Lung (tissue), 12 donors: ENCODE measurements around the gene CD46. TPM values are rescaled to one million over a fixed set of nuclear protein-coding genes. Genes with fewer than 3 reads are reported as not detected.

Source experiments
- ATAC-seq: fragments of 200-7000 bp; cut with Tn5 transposase; one replicate; pipeline ENCODE4 v1.9.1; 2020; ENCODE audit warnings: moderate number of reproducible peaks; ENCODE audit not compliant: insufficient read depth, low FRiP score
- DNase-seq, 3 donors: peaks; one replicate each; pipeline ENCODE4 v3.0.0-alpha.2; 2013 to 2017
- H3K27ac ChIP-seq, 2 donors: one replicate each; pipeline ENCODE4 v1.5.1; 2013; ENCODE audit warnings: mild to moderate bottlenecking in 2 of 2, moderate library complexity in 2 of 2, control low read depth in 1 of 2, inconsistent platforms in 1 of 2, low read depth in 1 of 2, low read length in 1 of 2
- H3K27me3 ChIP-seq, 3 donors: one replicate each; pipeline ENCODE4 v1.5.1; 2013; ENCODE audit warnings: low read length in 2 of 3; ENCODE audit not compliant: control insufficient read depth in 3 of 3, insufficient read depth in 3 of 3
- H3K36me3 ChIP-seq, 4 donors: one replicate each; pipeline ENCODE4 v1.5.1; 2013; ENCODE audit warnings: low read length in 4 of 4, mild to moderate bottlenecking in 1 of 4, moderate library complexity in 1 of 4; ENCODE audit not compliant: control insufficient read depth in 4 of 4, insufficient read depth in 4 of 4
- H3K4me1 ChIP-seq, 5 donors: one replicate each; pipeline ENCODE4 v1.5.1; 2013; ENCODE audit warnings: low read length in 5 of 5, mild to moderate bottlenecking in 2 of 5, moderate library complexity in 1 of 5; ENCODE audit not compliant: control insufficient read depth in 5 of 5, insufficient read depth in 5 of 5
- H3K4me3 ChIP-seq: one replicate; pipeline ENCODE4 v1.5.1; 2013; ENCODE audit warnings: mild to moderate bottlenecking, control low read depth, moderate library complexity
- H3K9ac ChIP-seq, 2 donors: one replicate each; pipeline ENCODE4 v1.5.1; 2013; ENCODE audit warnings: low read length in 2 of 2, control low read depth in 1 of 2; ENCODE audit not compliant: insufficient read depth in 1 of 2
- H3K9me3 ChIP-seq, 4 donors: one replicate each; pipeline ENCODE4 v1.5.1; 2013; ENCODE audit warnings: low read length in 3 of 4, mild to moderate bottlenecking in 1 of 4, moderate library complexity in 1 of 4; ENCODE audit not compliant: control insufficient read depth in 4 of 4, insufficient read depth in 3 of 4
- CTCF ChIP-seq: IDR thresholded peaks from 2 replicates; pipeline ENCODE4 v1.5.1; 2012; ENCODE audit warnings: mild to moderate bottlenecking; ENCODE audit errors: control extremely low read depth, extremely low read depth
- WGBS, 2 donors: extraction: QIAGEN DNeasy Blood & Tissue Kit; methylation state at CpG; one replicate each; pipeline ENCODE4 v1.1.7; 2013; 5-methylcytosine and 5-hydroxymethylcytosine counted together
- polyA plus RNA-seq, 2 donors: library from polyadenylated mRNA; stranded (reverse); fragments of 200-250 nt; gene quantifications; one replicate each; pipeline ENCODE4 v1.2.1, GENCODE V29; 2013
- total RNA-seq, 2 donors: library from RNA; depleted of rRNA in 1 of 2; stranded (reverse); fragments of >200 nt in 1 of 2; gene quantifications; one replicate each; pipeline ENCODE4 v1.2.1, GENCODE V29; 2014 to 2021
- donor health status: control.
- donor health status: control.
- donor health status: Bipolar disorder and iron deficiency.
- donor health status: healthy.
- donor health status: DM: yes; HTN: yes; CAD: no.

Gene CD46
- total and polyA plus RNA-seq, 4 donors, result 157 to 420 (median 215) TPM

- H3K9ac ChIP-seq, result no peak overlapping the region
- no peaks in the 10 kb centered on the region for H3K9me3 ChIP-seq
- no peak for ATAC-seq
- 85 to 94% methylated on average over 6 of the region's 6 CpGs for whole genome bisulfite sequencing, 2 donors
- H3K4me3 ChIP-seq, result no peak overlapping the region
- no peak overlapping the region for H3K27ac ChIP-seq
- H3K27me3 ChIP-seq, result no peaks in the 10 kb centered on the region
- DNase-seq, result no peak
- TF ChIP-seq CTCF, result no peak
- H3K4me1 ChIP-seq, result peaks cover 0 to 13% (median 0%) of the 10 kb centered on the region in 5 donors
- peaks cover 2 to 26% (median 7%) of the 10 kb centered on the region in 4 donors for H3K36me3 ChIP-seq
Observed at GRCh38 chr1:207799989-207800648, 48.3 kb downstream of the CD46 start.

- Histone ChIP-seq H3K27ac (peak overlapping the region in 1 of 2 donors; percentile 4), H3K4me1 (peaks cover 0 to 28% (median 0%) of the 10 kb centered on the region in 5 donors), H3K36me3 (peaks cover 0 to 38% (median 8%) of the 10 kb centered on the region in 4 donors), H3K9ac (no peak overlapping the region), H3K27me3 (no peaks in the 10 kb centered on the region), H3K4me3 (no peak overlapping the region), H3K9me3 (no peaks in the 10 kb centered on the region)
- 79% methylated on average over 12 of the region's 12 CpGs for WGBS, 2 donors
- no peak for DNase-seq
- TF ChIP-seq CTCF, result no peak
- no peak for ATAC-seq
Observed at GRCh38 chr1:207801819-207802218, 50.0 kb downstream of the CD46 start.

GRCh38 chr1:207803678-207804077 is 51.8 kb downstream of the CD46 start:
- ATAC-seq (no peak), DNase-seq (no peak)

More at GRCh38 chr1:207803678-207804077, 51.8 kb downstream of the CD46 start:
- no peaks in the 10 kb centered on the region for H3K9me3 ChIP-seq
- 74 to 81% methylated on average over 9 of the region's 9 CpGs for WGBS, 2 donors
- no peak overlapping the region for H3K4me3 ChIP-seq
- H3K9ac ChIP-seq, result no peak overlapping the region
- no peaks in the 10 kb centered on the region for H3K27me3 ChIP-seq
- no peak for TF ChIP-seq CTCF
- H3K4me1 ChIP-seq, result peaks cover 0 to 43% (median 9%) of the 10 kb centered on the region in 5 donors
- peaks cover 0 to 39% (median 12%) of the 10 kb centered on the region in 4 donors for H3K36me3 ChIP-seq
- H3K27ac ChIP-seq, result peak overlapping the region in 1 of 2 donors; percentile 72
